ENCODE measurements around the gene GNG4.

DNA sequence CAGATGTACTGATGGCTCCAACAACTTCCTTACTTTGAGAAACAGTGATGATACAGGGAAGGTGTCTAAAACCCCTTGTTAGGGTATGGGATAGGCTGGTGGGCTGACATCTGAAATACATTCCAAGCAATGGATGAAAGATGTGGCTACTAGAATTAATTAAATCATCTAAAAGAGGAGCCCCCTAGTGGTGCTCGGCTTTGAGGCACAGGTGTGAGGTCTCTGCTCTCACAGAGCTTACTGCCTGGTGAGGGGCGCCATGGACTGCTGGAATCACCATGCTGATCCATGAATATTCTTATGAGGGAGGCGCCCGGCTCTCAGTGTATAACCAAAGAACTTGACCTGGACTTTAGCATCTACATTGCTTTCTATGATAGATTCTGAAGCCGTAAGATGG lies 48.5 kb downstream of the GNG4 start:
- TF ChIP-seq CTCF (IDR thresholded peaks at IDR 0.05) (peak in 5 of 6 experiments; percentile 33 to 47 (median 35)), POLR2A (IDR thresholded peaks at IDR 0.05) (no peak)

Data from adrenal gland (tissue), 5 donors.